HepG2 (cell line): ENCODE results near the gene JAM2. TPM values are rescaled to one million over a fixed set of nuclear protein-coding genes. Genes with fewer than 3 reads are reported as not detected.

Experiments used
- ATF3 ChIP-seq: sonication (generic); formaldehyde crosslinking; IDR thresholded peaks from 2 replicates; pipeline ENCODE4 v1.4.0; 2020; ENCODE audit warnings: missing genetic modification reagents
- JUND ChIP-seq: sonication (generic); formaldehyde crosslinking; IDR thresholded peaks from 2 replicates; pipeline ENCODE4 v1.8.0; 2022; ENCODE audit warnings: mild to moderate bottlenecking, missing genetic modification reagents
- KAT7 ChIP-seq: IDR thresholded peaks from 2 replicates; pipeline ENCODE4 v1.6.1; 2018; ENCODE audit warnings: borderline replicate concordance, missing compliant biosample characterization
- MATR3 ChIP-seq: sonication (generic); formaldehyde crosslinking; IDR thresholded peaks from 2 replicates; pipeline ENCODE4 v1.4.0; 2020; ENCODE audit warnings: missing genetic modification reagents
- NCOR1 ChIP-seq: fragments of 200-600 bp; sonication (generic); IDR thresholded peaks from 2 replicates; pipeline ENCODE4 v1.7.0; 2017; ENCODE audit warnings: antibody characterized with exemption, low read length, borderline replicate concordance
- PRPF4 ChIP-seq: fragments of 200-400 bp; formaldehyde crosslinking; IDR thresholded peaks from 2 replicates; pipeline ENCODE4 v1.6.1; 2016; ENCODE audit warnings: low read length, low read depth; ENCODE audit not compliant: poor library complexity, severe bottlenecking
- RARG ChIP-seq: sonication (generic); formaldehyde crosslinking; IDR thresholded peaks from 2 replicates; pipeline ENCODE4 v1.4.0; 2020; ENCODE audit warnings: low read depth, mild to moderate bottlenecking, missing genetic modification reagents
- TCF12 ChIP-seq, 2 experiments: fragments of 450-650 bp in 1 of 2; sonication (generic) in 1 of 2; formaldehyde crosslinking in 1 of 2; IDR thresholded peaks; 2 replicates each; pipeline versions ENCODE4 v1.6.1 to v1.8.0; 2017 to 2022; ENCODE audit warnings: antibody characterized with exemption in 1 of 2, mild to moderate bottlenecking in 1 of 2, missing genetic modification reagents in 1 of 2, moderate library complexity in 1 of 2
- YY1 ChIP-seq: IDR thresholded peaks from 2 replicates; pipeline ENCODE4 v1.6.1; 2011; ENCODE audit warnings: low read length, low read depth, moderate library complexity, mild to moderate bottlenecking; ENCODE audit not compliant: insufficient read depth, insufficient replicate concordance
- ZBTB1 ChIP-seq: sonication (generic); formaldehyde crosslinking; IDR thresholded peaks from 2 replicates; pipeline ENCODE4 v1.4.0; 2020; ENCODE audit warnings: missing genetic modification reagents, borderline replicate concordance
- ZBTB21 ChIP-seq: sonication (generic); formaldehyde crosslinking; IDR thresholded peaks from 2 replicates; pipeline ENCODE4 v1.4.0; 2020; ENCODE audit warnings: missing genetic modification reagents
- ZNF224 ChIP-seq: sonication (generic); formaldehyde crosslinking; IDR thresholded peaks from 2 replicates; pipeline ENCODE4 v1.5.0; 2020; ENCODE audit warnings: mild to moderate bottlenecking, missing genetic modification reagents
- ZNF275 ChIP-seq: sonication (generic); formaldehyde crosslinking; IDR thresholded peaks from 2 replicates; pipeline ENCODE4 v1.8.0; 2022; ENCODE audit warnings: missing genetic modification reagents, mild to moderate bottlenecking, inconsistent platforms, borderline replicate concordance
- ZNF282 ChIP-seq: fragments of 450-650 bp; IDR thresholded peaks from 2 replicates; pipeline ENCODE4 v1.6.1; 2018; ENCODE audit not compliant: partially characterized antibody
- ZNF326 ChIP-seq: sonication (generic); formaldehyde crosslinking; IDR thresholded peaks from 2 replicates; pipeline ENCODE4 v1.4.0; 2020; ENCODE audit warnings: missing genetic modification reagents, borderline replicate concordance
- ZNF496 ChIP-seq: sonication (generic); formaldehyde crosslinking; IDR thresholded peaks from 2 replicates; pipeline ENCODE4 v1.8.1; 2023; ENCODE audit warnings: mild to moderate bottlenecking, moderate library complexity, missing genetic modification reagents; ENCODE audit not compliant: insufficient replicate concordance
- ZNF577 ChIP-seq: sonication (generic); formaldehyde crosslinking; IDR thresholded peaks from 2 replicates; pipeline ENCODE4 v1.4.0; 2020; ENCODE audit warnings: mild to moderate bottlenecking, low read depth, missing genetic modification reagents, borderline replicate concordance
- ZNF713 ChIP-seq: sonication (generic); formaldehyde crosslinking; IDR thresholded peaks from 2 replicates; pipeline ENCODE4 v1.4.0; 2020; ENCODE audit warnings: mild to moderate bottlenecking, missing genetic modification reagents
- ZSCAN30 ChIP-seq: sonication (generic); formaldehyde crosslinking; IDR thresholded peaks from 2 replicates; pipeline ENCODE4 v1.5.0; 2020; ENCODE audit warnings: mild to moderate bottlenecking, missing genetic modification reagents
- polyA plus RNA-seq, 8 experiments: library from polyadenylated mRNA; depleted of rRNA in 3 of 8; stranded (reverse) in 7 of 8; unstranded in 1 of 8; fragments of >200 nt; fragmentation: Illumina TruSeq in 4 of 8; extraction: Trizol in 4 of 8; gene quantifications; 2 replicates each; pipeline versions ENCODE4 v1.2.1 to v1.2.3, GENCODE V29; 2011 to 2016; ENCODE audit warnings: low read depth in 4 of 8, missing spikeins in 1 of 8, mixed read lengths in 1 of 8; ENCODE audit not compliant: insufficient read depth in 1 of 8
- total RNA-seq, 5 experiments: library from RNA; depleted of rRNA; stranded (reverse); fragments of >200 nt; fragmentation: Illumina TruSeq; extraction: Trizol; gene quantifications; 2 replicates each; pipeline ENCODE4 v1.2.3, GENCODE V29; 2016; ENCODE audit warnings: low read depth in 1 of 5
- TF ChIP-seq, protein P1 (sequence below): sonication (generic); formaldehyde crosslinking; IDR thresholded peaks from 2 replicates; pipeline ENCODE4 v1.9.0; 2021; ENCODE audit warnings: missing genetic modification reagents, borderline replicate concordance
- TF ChIP-seq, protein P2 (sequence below): sonication (generic); formaldehyde crosslinking; IDR thresholded peaks from 2 replicates; pipeline ENCODE4 v1.4.0; 2020; ENCODE audit warnings: missing genetic modification reagents

Gene JAM2
- total and polyA plus RNA-seq, 2 of the 13 experiments (the other 11 are each of a cell fraction or from before 2014, with no cell fraction given), result 0.07 TPM; not detected in 1

DNA sequence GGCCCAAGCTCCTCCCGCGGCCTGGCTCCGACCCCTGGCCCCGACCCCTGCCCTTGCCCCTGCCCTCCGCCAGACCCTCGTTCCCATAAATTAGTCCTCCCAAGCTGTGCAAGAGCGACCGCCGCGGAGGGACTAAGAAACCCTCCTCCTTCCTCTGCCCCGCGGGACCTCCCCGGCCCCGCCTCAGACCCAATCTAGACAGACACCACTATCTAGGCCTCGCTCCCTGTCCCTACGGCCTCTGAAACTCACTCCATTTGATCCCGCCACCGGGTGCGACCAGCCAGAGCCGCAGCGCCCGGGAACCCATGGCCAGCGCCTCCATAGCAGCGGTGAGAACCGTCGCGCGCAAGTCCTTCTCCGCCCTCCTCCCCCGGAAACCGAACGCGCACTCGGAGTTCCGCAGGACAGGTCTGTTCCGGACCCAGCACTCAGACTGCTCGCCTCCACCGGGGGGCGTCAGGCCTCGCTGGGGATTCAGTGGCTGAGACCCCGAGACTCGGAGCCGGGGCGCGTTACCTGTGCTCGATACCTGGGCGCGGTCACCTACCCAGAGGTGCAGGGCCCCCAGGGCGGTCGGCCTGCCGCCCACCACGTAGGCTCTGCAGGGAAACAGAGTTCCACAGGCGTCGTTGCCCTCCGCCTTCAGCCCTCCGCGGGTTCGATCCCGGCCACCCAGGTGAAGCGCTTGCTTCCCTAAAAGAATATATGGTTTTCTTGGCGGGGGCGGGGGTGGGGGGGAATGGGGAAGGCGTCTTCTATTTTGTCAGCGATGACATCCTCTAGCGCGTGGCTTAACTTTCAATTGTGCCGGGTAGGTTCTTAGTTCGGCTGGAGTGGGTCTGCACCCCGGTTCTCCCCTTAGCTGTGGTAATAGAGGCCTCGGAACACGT, 31.7 kb upstream of the JAM2 start, which contains the start of gene MRPL39 (continued):
- TF ChIP-seq ZNF326 (CRISPR knock-in tag) (no peak), ZNF282 (no peak), KAT7 (peak; percentile 94), ZNF577 (CRISPR knock-in tag) (no peak), ZNF224 (CRISPR knock-in tag) (0 out of 2 replicates have a peak, but pooled peaks have one; percentile 39), ZNF496 (CRISPR knock-in tag) (no peak), ZNF275 (CRISPR knock-in tag) (no peak), JUND (peak; percentile 81), ZBTB1 (CRISPR knock-in tag) (peak; percentile 56; the same call in 1 of the 2 replicates), MATR3 (no peak), ZSCAN30 (no peak), YY1 (peak; percentile 91), PRPF4 (no peak), RARG (no peak), TCF12 (IDR thresholded peaks at IDR 0.05) (no peak), TCF12 (CRISPR knock-in tag; IDR thresholded peaks at IDR 0.05) (no peak), ZNF713 (CRISPR knock-in tag) (0 out of 2 replicates have a peak, but pooled peaks have one; percentile 87), ZBTB21 (CRISPR knock-in tag) (no peak), NCOR1 (no peak), ATF3 (CRISPR knock-in tag) (peak; percentile 64; the same call in 1 of the 2 replicates)
- TF ChIP-seq, protein P1, sequence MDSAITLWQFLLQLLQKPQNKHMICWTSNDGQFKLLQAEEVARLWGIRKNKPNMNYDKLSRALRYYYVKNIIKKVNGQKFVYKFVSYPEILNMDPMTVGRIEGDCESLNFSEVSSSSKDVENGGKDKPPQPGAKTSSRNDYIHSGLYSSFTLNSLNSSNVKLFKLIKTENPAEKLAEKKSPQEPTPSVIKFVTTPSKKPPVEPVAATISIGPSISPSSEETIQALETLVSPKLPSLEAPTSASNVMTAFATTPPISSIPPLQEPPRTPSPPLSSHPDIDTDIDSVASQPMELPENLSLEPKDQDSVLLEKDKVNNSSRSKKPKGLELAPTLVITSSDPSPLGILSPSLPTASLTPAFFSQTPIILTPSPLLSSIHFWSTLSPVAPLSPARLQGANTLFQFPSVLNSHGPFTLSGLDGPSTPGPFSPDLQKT, result no peak
- TF ChIP-seq, protein P2, sequence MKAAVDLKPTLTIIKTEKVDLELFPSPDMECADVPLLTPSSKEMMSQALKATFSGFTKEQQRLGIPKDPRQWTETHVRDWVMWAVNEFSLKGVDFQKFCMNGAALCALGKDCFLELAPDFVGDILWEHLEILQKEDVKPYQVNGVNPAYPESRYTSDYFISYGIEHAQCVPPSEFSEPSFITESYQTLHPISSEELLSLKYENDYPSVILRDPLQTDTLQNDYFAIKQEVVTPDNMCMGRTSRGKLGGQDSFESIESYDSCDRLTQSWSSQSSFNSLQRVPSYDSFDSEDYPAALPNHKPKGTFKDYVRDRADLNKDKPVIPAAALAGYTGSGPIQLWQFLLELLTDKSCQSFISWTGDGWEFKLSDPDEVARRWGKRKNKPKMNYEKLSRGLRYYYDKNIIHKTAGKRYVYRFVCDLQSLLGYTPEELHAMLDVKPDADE, result 0 out of 2 replicates have a peak, but pooled peaks have one; percentile 61
